ENCODE data around the gene SP4.

GRCh38 chr7:21412957-21413356 lies 14.9 kb upstream of the SP4 start:
- TF ChIP-seq, protein P1, sequence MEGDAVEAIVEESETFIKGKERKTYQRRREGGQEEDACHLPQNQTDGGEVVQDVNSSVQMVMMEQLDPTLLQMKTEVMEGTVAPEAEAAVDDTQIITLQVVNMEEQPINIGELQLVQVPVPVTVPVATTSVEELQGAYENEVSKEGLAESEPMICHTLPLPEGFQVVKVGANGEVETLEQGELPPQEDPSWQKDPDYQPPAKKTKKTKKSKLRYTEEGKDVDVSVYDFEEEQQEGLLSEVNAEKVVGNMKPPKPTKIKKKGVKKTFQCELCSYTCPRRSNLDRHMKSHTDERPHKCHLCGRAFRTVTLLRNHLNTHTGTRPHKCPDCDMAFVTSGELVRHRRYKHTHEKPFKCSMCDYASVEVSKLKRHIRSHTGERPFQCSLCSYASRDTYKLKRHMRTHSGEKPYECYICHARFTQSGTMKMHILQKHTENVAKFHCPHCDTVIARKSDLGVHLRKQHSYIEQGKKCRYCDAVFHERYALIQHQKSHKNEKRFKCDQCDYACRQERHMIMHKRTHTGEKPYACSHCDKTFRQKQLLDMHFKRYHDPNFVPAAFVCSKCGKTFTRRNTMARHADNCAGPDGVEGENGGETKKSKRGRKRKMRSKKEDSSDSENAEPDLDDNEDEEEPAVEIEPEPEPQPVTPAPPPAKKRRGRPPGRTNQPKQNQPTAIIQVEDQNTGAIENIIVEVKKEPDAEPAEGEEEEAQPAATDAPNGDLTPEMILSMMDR (IDR thresholded peaks at IDR 0.05; ENCODE audit: insufficient read depth, low read length, poor library complexity, severe bottlenecking), result no peak
- no peak for TF ChIP-seq EZH2phosphoT487 (conservative IDR thresholded peaks at IDR 0.05; ENCODE audit: low read length)
